Inflammatory macrophage treated with lipopolysaccharide for 1 hour (primary cell): ENCODE results near the gene MOB2.

ENCODE experiments used
- DNase-seq, 2 donors: peaks; one replicate each; pipeline ENCODE4 v3.0.0-alpha.2; 2020 to 2022

The MOB2 gene

DNA sequence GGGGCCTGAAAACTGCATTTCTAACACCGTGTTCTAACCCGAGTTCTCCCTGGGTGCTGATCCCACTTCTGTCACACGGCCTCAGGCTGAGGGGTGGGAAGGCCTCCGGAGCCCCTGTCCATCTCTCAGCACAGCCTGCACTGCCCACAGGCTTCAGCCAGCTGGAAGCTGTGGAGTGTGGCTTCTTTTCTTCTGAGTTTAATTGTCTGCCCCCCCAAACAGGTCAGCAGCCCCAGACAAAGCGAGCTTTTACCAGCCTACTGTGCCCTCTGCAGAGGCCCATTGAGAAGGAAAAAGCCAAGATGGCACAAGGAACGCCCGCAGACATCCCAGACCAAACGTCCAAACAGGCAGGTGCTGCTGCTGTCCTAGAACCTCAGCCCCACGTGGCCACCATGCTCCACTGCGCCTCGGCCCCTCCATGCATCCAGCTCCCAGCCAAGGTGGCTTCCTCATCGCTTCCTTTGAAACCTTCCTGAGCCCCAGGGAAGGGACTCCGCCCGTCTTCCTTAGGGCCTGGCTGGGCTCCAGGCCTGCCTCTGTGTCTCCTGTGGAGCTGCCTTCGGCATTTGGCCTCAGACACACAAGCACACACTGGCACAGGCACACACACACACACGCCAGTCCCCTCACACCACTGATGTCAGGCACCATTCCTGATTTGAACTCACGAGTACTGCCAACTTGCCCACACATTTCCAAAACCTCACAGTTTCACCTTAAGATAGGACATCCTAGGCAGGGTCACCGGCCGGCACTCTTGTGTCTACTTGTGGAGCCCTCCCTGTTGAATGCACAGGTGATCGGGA, 1.7 kb downstream of the MOB2 start:
- no peak for DNase-seq

DNA sequence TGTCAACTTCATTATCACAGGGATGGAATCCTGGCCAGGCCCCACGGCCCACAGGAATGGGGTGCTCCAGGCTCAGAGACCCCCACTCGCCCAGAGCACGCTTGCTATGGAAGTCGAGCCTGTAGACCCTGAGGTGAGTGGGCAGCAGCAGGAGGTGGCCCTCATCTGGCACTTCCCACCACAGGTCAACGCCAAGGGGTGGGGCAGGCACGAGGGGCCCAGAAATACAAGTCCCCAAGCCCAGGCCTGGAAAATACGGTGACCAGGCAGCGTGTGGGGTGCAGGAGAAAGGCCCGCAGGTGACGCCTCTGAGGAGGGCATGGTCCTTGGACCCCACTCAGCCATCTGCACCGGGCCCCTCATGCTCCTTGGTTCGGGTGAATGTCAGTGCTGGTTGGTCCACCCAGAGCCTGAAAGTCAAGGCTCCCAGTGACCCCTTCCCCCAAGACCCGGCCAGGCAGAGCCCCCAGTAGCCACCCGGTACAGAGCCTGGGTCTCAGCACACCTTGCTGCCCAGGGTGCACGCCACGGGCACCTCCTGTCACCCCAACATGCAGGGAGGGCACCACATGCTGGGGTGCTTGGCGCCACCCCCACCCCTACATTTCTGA, 2.4 kb downstream of the MOB2 start:
- DNase-seq: no peak

DNA sequence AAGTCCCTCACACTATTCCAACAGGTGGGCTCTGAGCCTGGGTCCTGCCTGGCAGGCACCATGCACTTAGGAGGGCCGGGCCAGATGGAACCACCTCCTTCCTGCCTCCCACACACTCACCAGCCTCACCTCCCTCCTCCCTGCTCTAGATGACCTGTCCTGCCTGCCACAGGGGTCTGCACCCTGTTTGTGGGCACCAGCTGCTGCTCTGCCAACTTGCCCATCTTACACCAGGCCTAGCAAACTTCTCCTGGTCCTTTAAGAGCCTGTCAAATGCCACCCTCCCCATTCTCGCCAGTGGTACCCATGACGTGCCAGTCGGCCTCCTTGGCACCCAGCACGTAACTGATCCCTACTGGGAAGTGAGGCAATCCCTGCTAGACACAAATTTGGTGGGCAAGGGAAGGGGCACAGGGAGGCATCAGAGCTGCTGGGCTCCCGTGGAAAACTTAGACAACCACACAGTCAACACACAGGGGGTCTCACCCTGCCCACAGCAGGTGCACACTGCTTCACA, 3.1 kb downstream of the MOB2 start:
- no peak for DNase-seq

DNA sequence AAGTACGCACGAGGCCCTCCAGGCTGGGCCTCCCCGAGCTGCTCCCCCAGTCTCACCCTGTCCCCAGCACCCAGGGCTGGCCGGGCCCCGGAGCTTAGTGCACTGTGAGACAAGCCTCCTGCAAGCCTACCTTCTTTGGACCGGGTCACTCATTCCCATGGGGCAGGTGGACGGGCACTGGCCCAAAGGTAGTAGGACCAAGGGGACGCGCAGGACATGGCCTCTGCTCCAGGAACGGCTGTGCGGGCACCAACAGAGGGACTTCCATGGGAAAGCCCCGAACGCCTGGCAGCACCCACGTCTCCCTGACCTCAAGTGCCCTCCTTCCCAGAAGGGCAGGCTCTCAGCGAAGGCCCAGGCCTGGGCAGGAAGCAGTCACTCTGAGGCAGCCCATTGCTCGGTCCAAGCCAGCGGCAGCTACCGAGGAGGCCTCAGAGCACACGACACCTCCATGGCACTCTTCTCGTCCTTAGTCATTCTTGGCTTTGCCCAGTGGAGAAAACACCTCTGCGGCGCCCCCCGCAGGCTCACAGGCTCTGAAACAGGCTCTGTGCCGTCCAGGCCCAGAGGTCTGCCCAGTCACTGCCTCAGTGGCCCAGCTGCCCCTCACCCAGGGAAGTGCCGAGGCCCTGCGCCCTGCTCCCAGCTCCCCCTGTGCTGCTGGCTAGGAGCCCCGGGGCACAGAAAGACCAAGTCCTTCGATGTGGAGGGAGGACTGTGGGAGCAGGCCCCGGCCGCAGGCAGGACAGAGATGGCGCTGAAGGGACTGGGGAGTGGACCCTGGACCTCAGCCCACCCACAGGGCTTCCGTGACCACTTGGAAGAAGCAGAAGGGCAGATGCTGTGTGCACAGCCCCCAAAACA, 3.8 kb downstream of the MOB2 start:
- DNase-seq: peak in 1 of 2 donors; percentile 6

GRCh38 chr11:1481861-1482441, 4.6 kb downstream of the MOB2 start:
- DNase-seq: no peak

DNA sequence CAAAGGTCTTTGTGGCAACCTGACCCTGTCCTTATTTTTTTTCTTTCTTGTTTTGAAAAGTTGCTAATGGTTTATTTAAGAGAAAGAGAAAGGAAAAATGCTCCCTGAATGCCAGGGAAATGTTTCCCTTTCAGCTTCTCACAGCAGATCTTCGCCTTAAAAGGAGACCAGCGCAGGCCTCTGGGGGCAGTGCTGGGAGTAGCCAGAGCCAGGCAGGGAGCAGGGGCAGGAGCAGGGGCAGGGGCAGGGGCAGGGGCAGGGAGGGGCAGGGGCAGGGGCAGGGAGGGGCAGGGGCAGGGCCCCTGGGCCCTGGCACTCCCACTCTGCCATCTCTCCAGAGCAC, 5.1 kb downstream of the MOB2 start:
- no peak for DNase-seq

GRCh38 chr11:1480555-1481482, 5.8 kb downstream of the MOB2 start:
- no peak for DNase-seq

DNA sequence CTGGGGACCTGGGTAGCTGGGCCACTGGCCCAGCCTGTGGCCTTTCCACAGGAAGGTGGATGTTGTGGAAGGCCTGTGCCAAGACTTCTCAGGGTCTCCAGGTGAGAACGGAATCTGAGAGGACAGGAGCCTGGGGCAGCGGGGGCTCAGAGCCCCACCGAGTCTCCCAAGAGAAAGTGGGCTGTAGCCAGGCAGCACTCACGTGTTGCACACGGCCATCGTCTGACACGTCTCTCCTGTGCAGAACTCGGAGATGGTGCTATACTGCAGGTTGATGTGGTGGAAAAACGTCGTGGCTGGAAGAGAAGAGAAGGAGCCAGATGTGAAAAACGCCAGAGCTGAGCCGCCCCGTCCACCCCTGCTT, 6.4 kb downstream of the MOB2 start:
- DNase-seq: no peak

DNA sequence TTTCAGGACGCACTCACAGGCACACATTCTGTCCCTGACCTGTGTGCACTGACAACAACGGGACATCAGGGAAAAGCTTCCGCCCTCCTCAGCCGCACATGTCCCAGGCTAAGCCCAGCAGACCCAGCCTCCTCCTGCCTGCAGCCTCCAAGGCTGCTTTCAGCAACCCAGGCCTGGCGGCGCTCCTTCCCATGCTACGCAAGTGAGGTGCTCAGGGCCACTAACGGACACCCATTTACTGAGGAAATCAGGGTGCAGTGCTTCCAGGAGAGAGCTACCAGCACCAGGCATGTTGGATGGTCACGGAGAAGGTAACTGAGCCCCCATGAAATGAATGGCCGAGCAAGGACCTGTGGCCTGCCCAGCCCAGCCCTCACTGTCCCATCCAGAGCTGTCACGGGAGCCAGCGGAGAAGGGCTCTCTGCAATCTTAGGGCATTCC, 6.9 kb downstream of the MOB2 start:
- DNase-seq: no peak

DNA sequence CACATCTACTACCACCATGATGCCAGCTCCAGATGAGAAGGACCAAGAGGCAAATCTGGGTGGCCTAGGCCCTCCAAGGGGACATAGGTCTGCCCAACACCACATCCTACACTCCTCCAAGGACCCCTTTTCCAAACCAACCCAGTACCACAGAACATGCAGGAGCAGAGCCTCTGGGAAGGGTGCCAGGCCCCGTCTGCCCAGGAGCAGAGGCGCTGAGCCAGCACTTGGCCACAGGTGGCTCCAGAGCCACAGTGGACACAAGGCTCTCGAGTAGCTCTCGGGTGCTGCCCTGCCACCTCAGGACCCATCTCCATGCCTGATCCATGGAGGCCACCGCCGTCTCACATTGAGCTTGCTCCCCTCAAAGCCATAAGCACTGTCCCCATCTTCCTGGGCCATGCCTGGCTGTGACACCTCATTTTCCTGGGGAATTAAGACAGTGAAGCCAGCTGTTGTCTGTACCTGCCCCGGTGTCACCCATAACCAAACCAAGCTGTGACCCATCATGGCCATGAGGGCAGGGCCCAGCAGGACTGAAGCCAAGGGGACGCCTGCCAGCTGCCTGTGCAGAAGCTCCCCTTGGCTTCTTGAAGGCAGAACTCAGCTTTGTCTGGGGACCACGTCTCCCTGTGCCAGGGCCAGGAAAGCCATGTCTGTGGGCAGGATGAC, 7.4 kb downstream of the MOB2 start:
- no peak for DNase-seq

DNA sequence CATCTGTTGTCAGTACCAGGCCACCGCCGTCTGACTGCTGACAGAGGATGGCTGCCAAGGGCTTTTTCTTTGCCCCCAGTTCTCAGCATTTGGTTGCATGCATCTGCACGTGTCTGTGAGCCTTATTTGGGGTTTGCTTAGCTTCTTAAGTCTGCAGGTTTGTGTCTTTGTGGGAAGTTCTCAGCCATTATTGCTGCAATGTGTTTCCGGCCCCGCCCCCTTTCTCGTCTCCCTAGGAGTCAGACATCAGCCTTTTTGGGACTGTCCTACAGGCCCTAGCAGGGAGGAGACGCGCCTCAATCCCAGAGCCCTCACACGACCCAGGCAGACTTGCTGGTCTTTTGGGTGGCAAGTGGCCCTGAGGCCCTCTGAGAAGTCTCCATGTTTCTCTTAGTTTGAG, 8.0 kb downstream of the MOB2 start:
- peak; percentile 17 to 55 for DNase-seq

DNA sequence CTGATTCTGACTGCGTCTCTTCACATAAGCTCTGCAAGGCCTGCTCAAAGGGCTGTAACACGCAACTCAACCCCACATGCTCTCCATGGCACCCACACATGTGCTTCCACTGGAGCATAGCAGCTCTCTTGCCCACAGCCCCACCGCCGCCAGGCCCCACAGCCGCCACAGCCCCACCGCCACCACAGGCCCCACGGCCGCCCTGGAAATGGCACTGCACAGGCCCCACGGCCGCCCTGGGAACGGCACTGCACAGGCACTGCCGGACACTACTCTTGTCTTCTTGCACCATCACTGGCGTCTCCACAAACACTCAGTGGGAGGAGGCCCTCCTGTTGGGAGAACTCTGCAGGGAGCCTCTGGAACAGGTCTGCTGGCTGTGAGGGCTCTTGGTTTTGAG, 8.6 kb downstream of the MOB2 start:
- no peak for DNase-seq

DNA sequence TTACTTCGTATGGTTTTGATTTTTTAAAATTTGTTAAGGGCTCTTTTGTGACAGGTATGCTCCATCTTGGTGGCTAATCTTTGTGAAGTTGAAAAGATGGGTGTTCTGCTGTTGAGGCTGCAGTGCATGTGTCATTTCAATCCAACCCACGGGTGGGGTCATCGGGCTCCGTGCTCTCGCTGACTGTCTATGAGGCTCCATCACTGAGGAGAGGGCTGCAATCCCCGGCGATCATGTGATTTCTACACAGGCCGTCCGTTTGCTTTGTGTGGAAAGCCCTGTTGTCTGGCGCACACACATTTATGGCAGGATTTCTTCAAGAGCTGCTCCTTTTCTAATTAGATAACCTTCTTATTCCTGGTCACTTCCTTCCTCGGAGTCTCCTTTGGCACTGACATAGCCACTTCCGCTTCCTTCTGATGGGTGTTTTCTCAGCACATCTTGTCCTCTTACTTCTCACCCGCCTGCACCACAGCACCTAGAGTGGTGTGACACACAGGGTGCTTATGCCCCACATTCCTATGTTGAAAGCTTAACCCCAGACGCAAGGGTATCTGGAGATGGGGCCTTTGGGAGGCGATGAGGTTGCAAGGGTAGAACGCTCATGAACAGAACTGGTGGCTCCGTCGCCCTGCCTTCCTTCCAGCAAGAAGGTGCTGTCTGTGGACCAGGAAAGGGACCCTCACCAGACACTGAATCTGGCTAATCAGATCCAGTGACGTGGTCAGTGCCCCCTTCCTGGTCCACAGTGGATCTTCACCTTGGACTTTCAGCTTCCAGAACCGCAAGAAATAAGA, 9.4 kb downstream of the MOB2 start:
- no peak for DNase-seq

DNA sequence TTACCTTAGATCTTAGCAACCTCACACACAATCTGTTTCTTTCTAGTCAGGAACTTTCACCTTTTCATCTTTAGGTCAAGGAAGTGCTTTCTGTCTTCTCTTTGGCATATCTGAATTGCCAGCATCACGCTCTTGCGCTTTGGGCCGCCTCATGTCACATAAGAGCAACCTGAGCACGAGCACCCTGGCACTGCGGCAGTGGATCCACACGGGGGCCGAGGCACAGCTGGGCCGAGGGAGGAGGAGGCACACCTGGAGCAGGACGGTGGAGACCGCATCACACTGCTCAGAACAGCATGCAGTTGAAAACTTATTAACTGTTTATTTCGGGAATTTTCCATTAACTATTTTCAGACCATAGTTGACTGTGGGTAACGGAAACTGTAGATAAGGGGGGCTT, 10.7 kb downstream of the MOB2 start:
- DNase-seq: no peak

GRCh38 chr11:1473786-1474185, 12.8 kb downstream of the MOB2 start:
- no peak for DNase-seq

DNA sequence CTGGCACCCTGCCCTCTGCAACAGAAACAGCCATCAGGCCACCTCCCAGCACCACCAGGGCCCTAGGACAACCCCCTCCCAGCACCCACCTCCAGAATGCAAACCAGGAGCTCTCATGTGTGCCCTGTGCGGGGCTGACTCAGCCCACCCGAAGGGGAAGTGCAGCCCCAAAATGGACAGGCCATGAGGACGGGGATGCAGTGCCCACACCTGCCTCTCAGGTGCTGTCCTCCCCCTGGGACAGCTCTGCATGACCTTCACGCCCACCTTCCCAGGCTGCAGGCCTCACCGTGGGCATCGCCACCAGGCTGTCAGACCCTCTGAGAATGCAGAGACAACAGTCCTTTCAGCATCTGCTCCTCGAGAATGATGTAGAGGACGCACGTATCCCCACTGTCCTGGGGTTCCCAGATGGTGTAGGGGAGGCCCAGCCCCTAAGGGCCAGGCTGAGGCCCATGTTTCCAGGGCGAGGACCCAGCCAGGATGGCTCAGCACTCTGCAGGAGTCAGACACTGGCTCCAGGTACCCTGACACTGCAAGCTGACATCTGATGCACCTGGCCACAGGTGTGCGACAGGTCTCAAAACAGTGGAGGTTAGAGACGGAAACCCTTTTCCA, 13.5 kb downstream of the MOB2 start:
- no peak for DNase-seq

DNA sequence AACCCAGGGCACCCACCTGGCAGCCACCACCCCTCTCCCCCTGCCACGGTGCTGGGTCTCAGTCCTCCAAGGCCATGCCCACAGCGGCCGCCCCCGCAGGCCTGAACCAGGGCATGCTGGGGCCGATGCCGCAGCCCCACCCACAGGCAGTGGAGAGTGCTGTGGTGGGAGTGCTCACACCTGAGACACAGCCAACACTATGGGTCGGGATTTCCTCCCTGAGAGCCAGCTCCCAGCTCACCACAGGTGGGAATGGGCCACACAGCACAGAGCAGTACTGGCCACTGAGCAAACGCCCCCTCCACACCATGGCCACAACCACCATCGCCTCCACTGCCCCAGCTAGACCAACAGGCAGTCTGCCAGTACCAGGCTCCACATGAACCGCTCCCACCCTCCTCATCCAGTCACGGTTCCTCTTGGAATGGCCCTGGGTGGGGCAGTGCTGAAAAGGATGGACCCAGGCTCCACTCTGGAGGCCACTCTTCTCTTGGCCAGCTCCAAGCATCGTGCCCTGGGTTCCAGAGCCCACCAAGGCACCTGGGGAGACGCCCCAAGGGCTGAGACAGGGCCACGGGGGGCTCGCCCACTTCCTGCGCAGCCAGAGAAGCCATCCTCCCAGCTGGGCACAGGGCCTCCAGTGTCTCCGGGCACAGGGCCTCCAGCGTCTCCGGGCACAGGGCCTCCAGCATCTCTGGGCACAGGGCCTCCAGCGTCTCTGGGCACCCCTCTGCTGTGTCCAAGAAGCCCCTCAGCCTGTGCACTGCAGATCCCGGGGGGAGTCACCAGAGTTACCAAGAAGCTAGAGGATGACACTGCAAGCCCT, 14.2 kb downstream of the MOB2 start:
- DNase-seq: no peak

DNA sequence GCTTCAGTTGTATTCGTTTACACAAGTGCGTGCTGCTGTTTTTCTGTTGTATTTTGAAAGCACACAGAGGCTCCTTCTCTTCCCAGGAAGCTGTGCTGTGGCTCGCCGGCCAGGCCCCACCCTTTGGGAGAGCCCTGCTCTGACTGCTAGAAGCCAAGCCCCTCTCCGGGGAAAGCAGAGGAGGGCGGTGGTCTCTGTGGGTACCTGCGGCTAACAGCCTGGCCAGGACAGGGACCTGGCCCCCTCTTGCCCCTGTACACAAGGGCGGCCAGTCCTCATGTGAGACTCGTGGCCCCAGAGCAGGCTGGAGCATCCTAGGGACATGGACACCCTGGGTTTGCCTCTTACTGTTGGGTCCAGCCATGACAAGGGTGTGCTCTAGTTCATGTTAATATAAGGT, 14.8 kb downstream of the MOB2 start:
- DNase-seq: no peak
